Nephron progenitor cell (in vitro differentiated cells): ENCODE measurements around the gene ZNF579.

Experiments used
- DNase-seq: peaks from one replicate; pipeline ENCODE4 v3.0.0; 2021
- H3K27ac Mint-ChIP-seq: 2 replicates; pipeline ENCODE4 v1.8.0; 2021; ENCODE audit warnings: mild to moderate bottlenecking, moderate library complexity, mixed read lengths
- H3K27me3 Mint-ChIP-seq: 2 replicates; pipeline ENCODE4 v1.8.0; 2021; ENCODE audit warnings: mild to moderate bottlenecking, low read depth, mixed read lengths; ENCODE audit not compliant: poor library complexity
- H3K36me3 Mint-ChIP-seq: 2 replicates; pipeline ENCODE4 v1.8.0; 2021; ENCODE audit warnings: low read depth, mixed read lengths
- H3K4me1 Mint-ChIP-seq: 2 replicates; pipeline ENCODE4 v1.8.0; 2021; ENCODE audit warnings: mixed read lengths
- H3K4me3 Mint-ChIP-seq: 2 replicates; pipeline ENCODE4 v1.8.0; 2021; ENCODE audit warnings: mild to moderate bottlenecking, moderate library complexity, mixed read lengths
- H3K9me3 Mint-ChIP-seq: 2 replicates; pipeline ENCODE4 v1.8.0; 2021; ENCODE audit warnings: mild to moderate bottlenecking, moderate library complexity, mixed read lengths
- CTCF ChIP-seq: fragments of 200-600 bp; sonication (generic); IDR thresholded peaks from 2 replicates; pipeline ENCODE4 v1.5.0; 2021; ENCODE audit warnings: antibody characterized with exemption

The ZNF579 gene

DNA sequence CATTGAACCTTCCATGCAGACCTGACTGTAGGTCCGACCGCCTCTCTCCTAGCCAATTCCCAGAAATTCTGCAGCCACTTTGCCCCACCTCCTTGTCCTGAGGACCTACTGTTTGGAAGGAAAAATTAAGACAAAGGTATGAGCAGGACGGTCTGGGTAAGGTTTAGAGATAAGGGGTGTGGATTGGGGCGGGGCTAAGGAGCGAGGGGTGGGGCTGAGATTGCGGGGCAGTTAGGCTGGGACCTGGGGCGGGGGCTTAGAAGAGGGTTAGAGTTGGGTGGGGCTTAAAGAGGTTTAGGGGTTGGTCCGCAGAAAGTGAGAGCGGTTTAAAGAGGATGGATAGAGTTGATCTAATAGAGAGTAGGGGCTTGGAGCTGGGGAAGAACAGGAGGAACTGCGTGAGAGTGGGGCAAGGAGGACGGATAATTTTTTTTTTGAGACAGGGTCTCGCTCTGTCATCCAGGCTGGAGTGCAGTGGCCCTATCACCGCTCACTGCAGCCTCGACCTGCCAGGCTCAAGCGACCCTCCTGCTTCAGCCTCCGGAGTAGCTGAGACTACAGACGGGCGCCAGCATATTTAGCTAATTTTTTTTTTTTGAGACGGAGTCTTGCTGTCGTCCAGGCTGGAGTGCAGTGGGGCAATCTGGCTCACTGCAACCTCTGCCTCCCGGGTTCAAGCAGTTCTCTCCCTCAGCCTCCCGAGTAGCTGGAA, 23.1 kb upstream of the ZNF579 start:
- no peaks in the 10 kb centered on the region for H3K27me3 Mint-ChIP-seq
- peaks cover 28% of the 10 kb centered on the region for H3K36me3 Mint-ChIP-seq
- peak overlapping the region; percentile 85 for H3K4me3 Mint-ChIP-seq
- peaks cover 53% of the 10 kb centered on the region for H3K4me1 Mint-ChIP-seq
- peak overlapping the region; percentile 91 for H3K27ac Mint-ChIP-seq
- TF ChIP-seq CTCF = no peak
- no peak for DNase-seq
- peaks cover 6% of the 10 kb centered on the region for H3K9me3 Mint-ChIP-seq

- Mint-ChIP-seq H3K27me3 (no peaks in the 10 kb centered on the region), H3K36me3 (peaks cover 29% of the 10 kb centered on the region), H3K9me3 (peaks cover 6% of the 10 kb centered on the region), H3K4me3 (no peak overlapping the region), H3K27ac (no peak overlapping the region), H3K4me1 (peaks cover 55% of the 10 kb centered on the region)
- no peak for TF ChIP-seq CTCF
- DNase-seq = no peak
Measured at GRCh38 chr19:55603115-55603514, 22.5 kb upstream of the ZNF579 start.

DNA sequence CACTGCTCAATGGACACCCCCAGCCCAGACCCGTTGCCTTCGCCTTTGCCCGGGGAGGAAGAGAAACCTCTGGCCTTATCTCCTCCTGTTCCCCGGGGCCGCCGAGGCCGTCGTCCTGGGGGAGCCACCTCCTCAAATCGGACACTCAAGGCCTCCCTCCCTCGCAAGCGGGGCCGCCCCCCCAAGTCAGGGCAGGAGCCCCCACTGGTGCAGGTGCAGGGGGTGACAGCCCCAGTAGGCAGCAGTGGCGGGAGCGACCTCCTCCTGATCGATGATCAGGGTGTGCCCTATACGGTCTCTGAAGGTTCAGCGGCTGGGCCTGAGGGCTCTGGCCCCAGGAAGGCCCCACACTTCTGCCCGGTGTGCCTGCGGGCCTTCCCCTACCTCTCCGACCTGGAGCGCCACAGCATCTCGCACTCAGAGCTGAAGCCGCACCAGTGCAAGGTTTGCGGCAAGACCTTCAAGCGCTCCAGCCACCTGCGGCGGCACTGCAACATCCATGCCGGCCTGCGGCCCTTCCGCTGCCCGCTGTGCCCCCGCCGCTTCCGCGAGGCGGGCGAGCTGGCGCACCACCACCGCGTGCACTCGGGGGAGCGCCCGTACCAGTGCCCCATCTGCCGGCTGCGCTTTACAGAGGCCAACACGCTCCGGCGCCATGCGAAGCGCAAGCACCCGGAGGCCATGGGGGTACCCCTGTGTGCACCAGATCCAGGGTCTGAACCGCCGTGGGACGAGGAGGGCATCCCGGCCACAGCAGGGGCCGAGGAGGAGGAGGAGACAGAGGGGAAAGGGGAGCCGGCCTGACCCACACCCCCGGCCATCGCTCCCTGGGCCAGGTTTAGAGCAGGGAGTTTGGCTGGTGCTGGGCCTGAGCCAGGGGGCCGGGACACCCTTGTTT, 21.7 kb upstream of the ZNF579 start:
- peaks cover 53% of the 10 kb centered on the region for H3K4me1 Mint-ChIP-seq
- peaks cover 27% of the 10 kb centered on the region for H3K36me3 Mint-ChIP-seq
- no peaks in the 10 kb centered on the region for H3K27me3 Mint-ChIP-seq
- DNase-seq = no peak
- H3K4me3 Mint-ChIP-seq = no peak overlapping the region
- TF ChIP-seq CTCF = no peak
- peaks cover 6% of the 10 kb centered on the region for H3K9me3 Mint-ChIP-seq
- H3K27ac Mint-ChIP-seq = no peak overlapping the region

GRCh38 chr19:55601084-55601483, 20.4 kb upstream of the ZNF579 start:
- Mint-ChIP-seq H3K27ac (peak overlapping the region; percentile 54), H3K27me3 (no peaks in the 10 kb centered on the region), H3K36me3 (peaks cover 31% of the 10 kb centered on the region), H3K4me3 (peak overlapping the region; percentile 82), H3K9me3 (peaks cover 10% of the 10 kb centered on the region), H3K4me1 (peaks cover 46% of the 10 kb centered on the region)
- no peak for DNase-seq
- no peak for TF ChIP-seq CTCF

DNA sequence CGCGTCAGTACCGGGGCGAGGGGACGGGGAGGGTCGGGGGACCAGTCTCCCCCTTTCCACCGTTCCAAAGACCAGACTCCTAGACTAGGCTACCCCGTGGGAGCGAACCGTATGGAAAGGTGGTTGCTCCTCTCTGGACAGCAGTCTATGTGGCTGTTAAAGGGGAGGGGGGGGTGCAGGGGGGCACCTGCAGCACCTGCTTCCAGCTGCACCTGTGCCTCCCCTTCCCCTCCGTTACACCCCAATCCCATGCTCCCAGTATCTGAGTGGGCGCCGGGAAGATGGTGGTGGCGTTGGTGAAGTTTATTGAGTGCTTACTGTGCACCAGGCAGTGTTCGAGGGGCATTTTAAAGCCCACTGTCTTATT, 20.0 kb upstream of the ZNF579 start:
- no peak for TF ChIP-seq CTCF
- Mint-ChIP-seq H3K27ac (no peak overlapping the region), H3K9me3 (peaks cover 10% of the 10 kb centered on the region), H3K4me1 (peaks cover 43% of the 10 kb centered on the region), H3K36me3 (peaks cover 35% of the 10 kb centered on the region), H3K4me3 (peak overlapping the region; percentile 82), H3K27me3 (no peaks in the 10 kb centered on the region)
- no peak for DNase-seq
